HepG2 (cell line): ENCODE results near the gene SIRPA. TPM values are rescaled to one million over a fixed set of nuclear protein-coding genes. Genes with fewer than 3 reads are reported as not detected.

Source experiments
- ATAC-seq: fragments of 200-7000 bp; cut with Tn5 transposase; 3 replicates; pipeline ENCODE4 v1.9.1; 2020; ENCODE audit warnings: mild to moderate bottlenecking, moderate library complexity
- BruUV-seq: library from RNA; stranded (reverse); fragments of 400-500 nt; replicated peaks from 2 replicates; lab custom pipeline; 2021; lab: Mats Ljungman, UMichigan
- CTCF ChIA-PET: fragments of 300-600 bp; formaldehyde crosslinking; extraction: SDS; loops from one replicate; lab custom pipeline; 2021; ENCODE audit warnings: low total read pairs, inconsistent platforms, low intra/inter-chr PET ratio; lab: Yijun Ruan, JAX
- POLR2A ChIA-PET: fragments of 350-600 bp; sonication (Branson Sonifier 250); formaldehyde crosslinking; loops from one replicate; lab custom pipeline; 2020; ENCODE audit warnings: antibody characterized with exemption, inconsistent platforms; lab: Yijun Ruan, JAX
- DNase-seq: peaks from one replicate; pipeline ENCODE4 v3.0.0-alpha.2; 2015; ENCODE audit warnings: low spot score
- FAIRE-seq: peaks from 3 replicates; lab custom pipeline; 2011; peaks lifted over from hg19 to GRCh38; lab: Jason Lieb, UNC
- H2AFZ ChIP-seq: one replicate; pipeline ENCODE4 v1.6.1; 2011; ENCODE audit warnings: low read length, inconsistent platforms
- H3K27ac ChIP-seq: fragments of 300-600 bp; 3 replicates; pipeline ENCODE4 v1.8.0; 2011; ENCODE audit warnings: mixed run types, mild to moderate bottlenecking, mixed read lengths, low read length, inconsistent platforms; ENCODE audit not compliant: insufficient read depth; ENCODE audit errors: extremely low read length
- H3K27me3 ChIP-seq, 2 experiments: fragments of 200-600 bp in 1 of 2; 2 replicates in 1 of 2; 3 replicates in 1 of 2; pipeline versions ENCODE4 v1.6.0 to v1.8.0; 2011; ENCODE audit warnings: low read length in 2 of 2, mild to moderate bottlenecking in 2 of 2, moderate library complexity in 2 of 2, inconsistent platforms in 1 of 2; ENCODE audit not compliant: insufficient read depth in 2 of 2, control insufficient read depth in 1 of 2
- H3K36me3 ChIP-seq, 2 experiments: fragments of 200-600 bp in 1 of 2; replicated peaks in 1 of 2; 2 replicates in 1 of 2; 3 replicates in 1 of 2; pipeline versions ENCODE4 v1.5.1 to v1.8.0; 2011; ENCODE audit warnings: low read length in 2 of 2, inconsistent platforms in 1 of 2; ENCODE audit not compliant: insufficient read depth in 2 of 2, control insufficient read depth in 1 of 2
- H3K4me1 ChIP-seq: 2 replicates; pipeline ENCODE4 v1.5.1; 2012; ENCODE audit warnings: low read length, inconsistent platforms; ENCODE audit not compliant: insufficient read depth
- H3K4me2 ChIP-seq: 2 replicates; pipeline ENCODE4 v1.6.0; 2011; ENCODE audit warnings: low read depth, low read length, inconsistent platforms
- H3K4me3 ChIP-seq, 3 experiments: fragments of 200-600 bp in 1 of 3; sonication (generic), shearing (Covaris generic) in 1 of 3; replicated peaks in 1 of 3; 2 replicates each; pipeline ENCODE4 v1.5.1; 2011 to 2016; ENCODE audit warnings: low read length in 3 of 3, inconsistent platforms in 2 of 3, low read depth in 2 of 3, mild to moderate bottlenecking in 2 of 3, control low read depth in 1 of 3, mixed read lengths in 1 of 3; ENCODE audit not compliant: insufficient read depth in 1 of 3
- H3K79me2 ChIP-seq: one replicate; pipeline ENCODE4 v1.6.1; 2011; ENCODE audit warnings: low read length, inconsistent platforms; ENCODE audit not compliant: insufficient read depth
- H3K9ac ChIP-seq: 2 replicates; pipeline ENCODE4 v1.6.0; 2011; ENCODE audit warnings: mild to moderate bottlenecking, low read depth, low read length, inconsistent platforms; ENCODE audit not compliant: insufficient read depth
- H3K9me3 ChIP-seq: 2 replicates; pipeline ENCODE4 v1.5.1; 2012; ENCODE audit warnings: mild to moderate bottlenecking, low read length
- H4K20me1 ChIP-seq: 2 replicates; pipeline ENCODE4 v1.6.0; 2011; ENCODE audit warnings: inconsistent platforms, mild to moderate bottlenecking, low read length, moderate library complexity; ENCODE audit not compliant: insufficient read depth
- CREB1 ChIP-seq, 2 experiments: fragments of 450-650 bp in 1 of 2; IDR thresholded peaks; 2 replicates each; pipeline ENCODE4 v1.6.1; 2016 to 2017; ENCODE audit warnings: control low read depth in 1 of 2, mild to moderate bottlenecking in 1 of 2, missing compliant biosample characterization in 1 of 2, missing genetic modification characterization in 1 of 2
- HIC2 ChIP-seq: sonication (generic); formaldehyde crosslinking; IDR thresholded peaks from 2 replicates; pipeline ENCODE4 v1.9.0; 2022; ENCODE audit warnings: low read depth, missing genetic modification reagents
- REXO4 ChIP-seq: sonication (generic); formaldehyde crosslinking; IDR thresholded peaks from 2 replicates; pipeline ENCODE4 v1.8.0; 2022; ENCODE audit warnings: missing genetic modification reagents, mild to moderate bottlenecking, borderline replicate concordance
- TRAFD1 ChIP-seq: sonication (generic); formaldehyde crosslinking; IDR thresholded peaks from 2 replicates; pipeline ENCODE4 v1.5.1; 2020; ENCODE audit warnings: missing genetic modification reagents, mild to moderate bottlenecking, borderline replicate concordance
- XBP1 ChIP-seq: sonication (generic); formaldehyde crosslinking; IDR thresholded peaks from 2 replicates; pipeline ENCODE4 v1.5.0; 2020; ENCODE audit warnings: missing genetic modification reagents
- ZNF3 ChIP-seq: IDR thresholded peaks from 2 replicates; pipeline ENCODE4 v1.7.0; 2017; ENCODE audit warnings: inconsistent platforms
- whole genome bisulfite sequencing: methylation state at CpG from one replicate; pipeline ENCODE4 v1.1.6; 2017; ENCODE audit warnings: low lambda C conversion rate; 5-methylcytosine and 5-hydroxymethylcytosine counted together
- in situ Hi-C: cut with HindIII; loops from 2 replicates; pipeline ENCODE4 v1.10.0; 2017; ENCODE audit warnings: low pct_unique_long_range_greater_than_20kb; ENCODE audit not compliant: extremely low pct_ligation_motif_present
- intact Hi-C: fragments of 100-400 bp; cut with micrococcal nuclease; formaldehyde crosslinking; loops from one replicate; pipeline ENCODE4 v1.10.0; 2022; ENCODE audit not compliant: unreplicated experiment
- polyA plus RNA-seq, 8 experiments: library from polyadenylated mRNA; depleted of rRNA in 3 of 8; stranded (reverse) in 7 of 8; unstranded in 1 of 8; fragments of >200 nt; fragmentation: Illumina TruSeq in 4 of 8; extraction: Trizol in 4 of 8; gene quantifications; 2 replicates each; pipeline versions ENCODE4 v1.2.1 to v1.2.3, GENCODE V29; 2011 to 2016; ENCODE audit warnings: low read depth in 4 of 8, missing spikeins in 1 of 8, mixed read lengths in 1 of 8; ENCODE audit not compliant: insufficient read depth in 1 of 8
- total RNA-seq, 5 experiments: library from RNA; depleted of rRNA; stranded (reverse); fragments of >200 nt; fragmentation: Illumina TruSeq; extraction: Trizol; gene quantifications; 2 replicates each; pipeline ENCODE4 v1.2.3, GENCODE V29; 2016; ENCODE audit warnings: low read depth in 1 of 5

Gene SIRPA
- total and polyA plus RNA-seq, 2 of the 13 experiments (the other 11 are each of a cell fraction or from before 2014, with no cell fraction given), result 7.2 to 17.6 TPM

- Histone ChIP-seq H3K36me3 (no peaks in the 10 kb centered on the region; a peak in 1 of 5 replicates), H3K4me3 (no peak overlapping the region), H3K4me2 (no peak overlapping the region), H3K79me2 (no peaks in the 10 kb centered on the region), H3K27ac (no peak overlapping the region), H3K27me3 (peaks cover 0 to under 1% of the 10 kb centered on the region in 2 experiments; a peak in 2 of 5 replicates), H3K9me3 (no peaks in the 10 kb centered on the region), H4K20me1 (no peaks in the 10 kb centered on the region), H3K9ac (no peak overlapping the region), H2AFZ (no peak overlapping the region), H3K4me1 (peaks cover 15% of the 10 kb centered on the region)
- ChIA-PET POLR2A (no interaction called here), CTCF (no interaction called here)
- no peak for DNase-seq
- no peak for FAIRE-seq
- in situ Hi-C loops (no loop called here), intact Hi-C loops (no loop called here)
- no peak for ATAC-seq
- no TSS peak for BruUV-seq
- 78% methylated on average over 4 of the region's 4 CpGs for WGBS
- TF ChIP-seq HIC2 (CRISPR knock-in tag) (no peak), TRAFD1 (CRISPR knock-in tag) (no peak), REXO4 (no peak)
Observed at GRCh38 chr20:1939270-1939595, 44.0 kb downstream of the SIRPA start.

GRCh38 chr20:1940581-1940980 lies 45.4 kb downstream of the SIRPA start:
- CTCF ChIA-PET, result no interaction called here
- Histone ChIP-seq H3K9ac (no peak overlapping the region), H3K9me3 (no peaks in the 10 kb centered on the region), H3K79me2 (no peaks in the 10 kb centered on the region), H3K4me2 (no peak overlapping the region), H3K27me3 (peaks cover 11 to 14% of the 10 kb centered on the region in 2 experiments; a peak in 4 of 5 replicates), H3K4me1 (peaks cover 24% of the 10 kb centered on the region), H3K27ac (no peak overlapping the region), H2AFZ (no peak overlapping the region), H3K4me3 (no peak overlapping the region), H3K36me3 (no peaks in the 10 kb centered on the region; a peak in 1 of 5 replicates), H4K20me1 (no peaks in the 10 kb centered on the region)
- intact Hi-C loops, result no loop called here
- FAIRE-seq (no peak), ATAC-seq (no peak), DNase-seq (no peak)
- in situ Hi-C loops, result no loop called here
- TF ChIP-seq ZNF3 (CRISPR knock-in tag) (no peak), CREB1 (IDR thresholded peaks at IDR 0.05) (0 out of 2 replicates have a peak, but pooled peaks have one; percentile 1), CREB1 (CRISPR knock-in tag; IDR thresholded peaks at IDR 0.05) (no peak), XBP1 (CRISPR knock-in tag) (no peak)
- POLR2A ChIA-PET, result no interaction called here
- no TSS peak for BruUV-seq
- 57% methylated on average over 5 of the region's 5 CpGs for WGBS
